GM12801 (cell line): ENCODE data around the gene SLC10A3.

Source experiments
- CTCF ChIP-seq: IDR thresholded peaks from one replicate; pipeline ENCODE4 v1.5.1; 2011; ENCODE audit warnings: control low read depth; ENCODE audit not compliant: insufficient read length; ENCODE audit errors: extremely low read depth

Gene SLC10A3

DNA sequence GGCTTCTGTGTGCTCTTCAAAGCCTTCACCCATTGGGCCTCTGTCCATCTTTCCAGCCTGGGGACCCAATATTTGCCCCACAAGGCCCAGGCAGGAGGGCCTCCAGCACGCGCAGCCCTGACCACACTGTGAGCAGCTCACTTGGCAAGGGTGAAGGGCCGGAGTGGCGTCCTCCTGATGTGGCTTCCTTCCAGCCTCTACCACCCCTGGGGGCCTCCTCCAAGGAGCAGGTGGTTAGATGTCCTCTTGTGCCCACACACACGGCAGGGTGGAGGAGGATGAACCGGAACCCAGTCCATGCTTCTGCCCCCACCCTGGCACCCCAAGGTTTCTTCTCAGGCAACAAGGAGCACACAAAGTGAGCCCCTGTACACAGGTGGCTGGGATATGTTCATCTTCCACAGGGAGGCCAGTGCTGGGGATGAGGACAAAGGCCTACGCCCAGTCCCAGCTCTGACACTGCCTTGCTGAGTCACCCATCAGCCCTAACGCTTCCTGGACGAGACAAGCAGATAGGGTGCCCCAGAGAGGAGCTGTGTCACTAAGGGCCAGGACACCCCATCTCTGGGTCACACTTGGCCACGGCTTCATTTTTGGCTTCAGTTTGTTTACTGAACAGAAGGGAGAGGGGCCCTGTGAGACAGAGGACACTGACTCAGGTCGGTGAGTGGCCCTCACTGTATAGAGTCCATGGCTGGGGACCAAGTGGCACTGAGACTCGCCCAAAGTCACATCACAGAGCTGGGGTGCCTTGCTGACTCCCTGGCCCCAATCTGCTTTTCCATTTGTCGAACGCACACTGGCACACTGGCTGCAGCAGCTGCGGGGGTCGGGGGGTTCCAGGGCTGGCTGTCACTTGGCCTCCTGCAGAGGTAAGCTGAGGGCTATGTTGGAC is 5.9 kb downstream of the SLC10A3 start:
- no peak for TF ChIP-seq CTCF

DNA sequence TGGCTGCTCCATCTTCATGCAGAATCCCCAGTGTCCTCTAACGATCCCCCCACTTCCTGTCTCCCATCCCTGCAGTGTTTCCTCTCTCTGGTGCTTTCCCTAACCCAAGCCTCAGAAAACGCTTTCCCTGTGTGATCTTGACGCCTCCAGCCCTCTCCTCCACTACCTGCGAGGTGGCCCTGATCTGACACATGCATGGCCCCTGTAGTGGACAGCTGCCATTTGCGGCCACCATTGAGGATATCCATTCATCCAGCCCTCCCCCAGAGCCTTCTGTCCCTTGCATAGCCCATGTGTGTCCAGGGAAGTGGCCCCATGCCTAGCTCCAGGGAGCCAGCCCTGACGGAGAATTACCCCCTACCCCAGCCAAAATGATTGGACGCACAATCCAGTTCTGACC is 7.1 kb downstream of the SLC10A3 start:
- no peak for TF ChIP-seq CTCF

DNA sequence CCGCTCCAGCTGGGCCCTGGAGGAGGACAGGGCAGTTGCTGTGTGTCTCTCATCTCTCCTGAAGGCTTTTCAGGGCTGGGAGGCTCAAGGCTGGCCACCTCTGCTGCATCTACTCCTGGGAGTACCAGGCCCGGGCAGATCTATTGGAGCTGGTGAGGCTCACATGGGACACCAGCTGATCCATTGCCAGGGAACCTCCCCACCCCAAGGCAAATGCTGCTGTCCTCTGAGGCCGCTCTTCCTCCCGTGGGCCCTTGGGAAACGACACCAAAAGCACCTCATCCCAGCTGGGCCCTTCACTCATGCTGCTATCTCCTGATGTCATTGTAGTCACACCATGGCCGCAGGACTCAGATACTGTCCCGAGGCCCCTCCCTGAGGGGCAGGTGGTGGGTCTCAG is 7.6 kb downstream of the SLC10A3 start:
- TF ChIP-seq CTCF = no peak

- TF ChIP-seq CTCF = no peak
Observed at GRCh38 chrX:154481911-154482601, 8.4 kb downstream of the SLC10A3 start.

GRCh38 chrX:154481195-154481594 is 9.2 kb downstream of the SLC10A3 start:
- no peak for TF ChIP-seq CTCF

DNA sequence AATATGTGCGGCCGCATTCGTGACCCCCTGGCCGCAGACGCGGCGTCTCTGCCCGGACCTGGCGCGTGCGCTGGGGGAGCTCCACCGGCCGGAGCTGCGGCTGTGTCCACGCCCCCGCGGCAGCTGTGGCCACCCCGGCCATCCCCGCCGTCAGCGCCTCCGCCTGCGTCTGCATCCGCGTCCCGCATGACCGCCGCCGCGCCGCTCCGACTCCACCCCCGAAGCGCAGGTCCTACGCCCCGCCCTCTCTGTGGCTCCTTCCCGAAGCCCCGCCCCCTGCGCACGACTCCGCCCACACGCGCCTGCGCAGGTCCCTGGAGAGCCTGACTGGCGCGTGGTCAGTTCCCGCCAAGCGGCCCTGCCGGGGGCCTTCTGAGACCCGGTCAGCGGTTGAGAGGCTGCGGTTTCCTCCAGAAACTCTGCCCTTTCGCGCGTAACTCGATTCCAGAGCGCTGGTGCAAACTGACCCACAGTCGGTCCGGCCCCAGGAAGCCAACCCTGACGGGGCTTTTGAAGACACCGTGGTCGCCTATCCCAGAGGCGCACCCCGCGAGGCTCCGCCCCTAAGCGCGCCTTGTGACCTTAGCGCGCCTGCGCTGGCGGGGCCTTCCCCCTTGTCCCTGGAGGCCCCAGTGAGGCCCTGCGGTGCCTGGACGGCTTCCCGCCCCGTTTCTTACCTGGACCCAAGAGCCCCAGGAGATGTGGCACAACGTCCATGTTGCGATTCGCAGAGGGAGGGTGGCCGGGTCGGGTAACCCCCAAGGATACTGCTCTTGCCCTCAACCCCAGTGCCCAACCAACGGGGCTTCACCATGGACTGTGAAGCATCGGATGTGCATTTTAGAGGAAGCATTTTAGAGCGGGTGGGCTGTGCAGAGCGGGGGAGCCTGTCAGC is 11.5 kb downstream of the SLC10A3 start, which contains the start of gene LAGE3:
TSS of gene LAGE3 (minus strand) at position 554 of the 895 bp plus-strand sequence. CDS start at position 188, 366 bp downstream.
- TF ChIP-seq CTCF = no peak

- no peak for TF ChIP-seq CTCF
Observed at GRCh38 chrX:154477891-154478477, 12.4 kb downstream of the SLC10A3 start.
